ENCODE results near the gene DBX1. TPM values are rescaled to one million over a fixed set of nuclear protein-coding genes. Genes with fewer than 3 reads are reported as not detected.
"Not testable (repeated sequence)": the region's sequence is repeated elsewhere in the genome, so short reads cannot be mapped to it uniquely, and the experiment has no call there.

DBX1 gene
- total and polyA plus RNA-seq, 5 donors from 2014 or later: not detected

GRCh38 chr11:20137637-20138036 lies 22.6 kb downstream of the DBX1 start:
- H3K27me3 ChIP-seq (ENCODE audit: control insufficient read depth, insufficient read depth, low read length): peaks cover 8% of the 10 kb centered on the region
- no peaks in the 10 kb centered on the region for H3K36me3 ChIP-seq (ENCODE audit: control insufficient read depth, insufficient read depth, low read length)
- Mint-ChIP-seq H3K27ac (no peak overlapping the region), H3K36me3 (no peaks in the 10 kb centered on the region), H3K9me3 (no peaks in the 10 kb centered on the region), H3K27me3 (peaks cover 56% of the 10 kb centered on the region), H3K4me1 (peaks cover 0 to under 1% (median 0%) of the 10 kb centered on the region in 4 donors), H3K4me3 (no peak overlapping the region)
- ATAC-seq (ENCODE audit: low read depth in 2 of 2) (no peak), DNase-seq (no peak)
- H3K9me3 ChIP-seq (ENCODE audit: control insufficient read depth in 2 of 2, low read length in 2 of 2): no peaks in the 10 kb centered on the region
- no peak overlapping the region for H3K4me3 ChIP-seq (ENCODE audit: low read depth, low read length)
- peaks cover under 1% of the 10 kb centered on the region for H3K4me1 ChIP-seq (ENCODE audit: control insufficient read depth, insufficient read depth, low read length, poor library complexity, severe bottlenecking)
- H3K27ac ChIP-seq (ENCODE audit: insufficient read depth, low read length, poor library complexity, severe bottlenecking): no peak overlapping the region

DNA sequence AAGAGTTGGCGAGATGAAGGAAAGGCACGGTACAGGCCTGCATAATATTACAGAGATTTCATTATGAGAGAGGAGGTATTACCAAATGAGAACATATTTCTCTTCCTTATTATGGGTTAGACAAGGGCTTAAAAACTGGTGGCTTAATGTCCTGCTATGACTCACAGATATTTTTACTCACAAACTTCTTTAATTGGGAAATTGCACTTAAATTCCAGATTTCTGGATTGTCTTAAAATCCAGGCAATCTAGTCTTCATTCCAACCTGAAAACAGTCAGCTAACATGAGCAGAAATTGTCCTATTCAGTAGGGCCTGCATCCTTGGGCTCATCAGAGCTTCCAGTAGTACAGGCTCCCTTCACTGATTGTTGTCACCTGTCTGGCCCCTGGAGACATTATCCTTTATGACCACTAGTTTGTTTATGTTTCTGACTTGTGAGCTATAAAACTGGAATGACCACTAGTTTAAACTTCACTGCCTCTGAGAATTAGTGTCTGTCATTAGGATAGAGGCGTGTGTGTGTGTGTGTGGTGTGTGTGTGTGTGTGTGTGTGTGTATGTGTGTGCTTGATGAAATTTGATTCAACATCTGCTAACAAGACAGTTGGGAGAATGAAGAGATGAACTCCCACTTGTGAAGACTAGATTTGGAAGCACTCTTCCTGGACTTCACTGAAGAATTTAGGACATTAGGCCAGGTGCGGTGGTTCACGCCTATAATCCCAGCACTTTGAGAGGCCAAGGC lies 25.1 kb downstream of the DBX1 start:
- Mint-ChIP-seq H3K27me3 (peaks cover 51% of the 10 kb centered on the region), H3K27ac (no peak overlapping the region), H3K4me1 (peaks cover 0 to 13% (median 3%) of the 10 kb centered on the region in 4 donors), H3K4me3 (no peak overlapping the region), H3K36me3 (no peaks in the 10 kb centered on the region), H3K9me3 (no peaks in the 10 kb centered on the region)
- DNase-seq (no peak), ATAC-seq (ENCODE audit: low read depth in 2 of 2) (no peak)
- H3K27ac ChIP-seq (ENCODE audit: insufficient read depth, low read length, poor library complexity, severe bottlenecking): no peak overlapping the region
- H3K4me1 ChIP-seq (ENCODE audit: control insufficient read depth, insufficient read depth, low read length, poor library complexity, severe bottlenecking): peaks cover 7% of the 10 kb centered on the region
- H3K4me3 ChIP-seq (ENCODE audit: low read depth, low read length): no peak overlapping the region
- H3K27me3 ChIP-seq (ENCODE audit: control insufficient read depth, insufficient read depth, low read length): peaks cover 7% of the 10 kb centered on the region
- H3K36me3 ChIP-seq (ENCODE audit: control insufficient read depth, insufficient read depth, low read length): no peaks in the 10 kb centered on the region
- no peaks in the 10 kb centered on the region for H3K9me3 ChIP-seq (ENCODE audit: control insufficient read depth in 2 of 2, low read length in 2 of 2)

DNA sequence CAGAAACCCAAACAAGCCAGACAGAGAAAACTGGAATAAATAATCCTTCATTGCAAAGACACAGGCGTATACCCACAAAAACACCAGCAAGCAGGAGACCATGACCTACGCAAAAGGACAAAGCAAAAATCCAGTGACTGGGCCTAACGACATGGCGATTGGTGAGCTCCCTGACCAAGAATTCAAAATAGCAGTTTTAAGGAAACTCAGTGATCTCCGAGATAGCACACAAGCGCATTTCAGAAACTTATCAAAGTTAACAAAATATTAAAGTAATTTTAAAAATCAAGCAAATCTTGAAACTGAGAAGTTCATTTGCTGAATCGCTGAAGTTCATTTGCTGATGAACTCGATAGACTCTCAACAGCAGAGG lies 27.6 kb downstream of the DBX1 start:
- Histone ChIP-seq H3K36me3 (ENCODE audit: control insufficient read depth, insufficient read depth, low read length) (no peaks in the 10 kb centered on the region), H3K27ac (ENCODE audit: insufficient read depth, low read length, poor library complexity, severe bottlenecking) (no peak overlapping the region), H3K27me3 (ENCODE audit: control insufficient read depth, insufficient read depth, low read length) (peaks cover 5% of the 10 kb centered on the region), H3K9me3 (ENCODE audit: control insufficient read depth in 2 of 2, low read length in 2 of 2) (no peaks in the 10 kb centered on the region), H3K4me3 (ENCODE audit: low read depth, low read length) (peak overlapping the region; percentile 10), H3K4me1 (ENCODE audit: control insufficient read depth, insufficient read depth, low read length, poor library complexity, severe bottlenecking) (peaks cover 7% of the 10 kb centered on the region)
- H3K36me3 Mint-ChIP-seq: no peaks in the 10 kb centered on the region
- peaks cover 0 to 1% (median 0%) of the 10 kb centered on the region in 7 donors for H3K9me3 Mint-ChIP-seq
- peaks cover 0 to 13% (median 3%) of the 10 kb centered on the region in 4 donors for H3K4me1 Mint-ChIP-seq
- DNase-seq (no peak), ATAC-seq (ENCODE audit: low read depth in 2 of 2) (no peak)
- H3K27me3 Mint-ChIP-seq: peaks cover 43% of the 10 kb centered on the region
- no peak overlapping the region for H3K27ac Mint-ChIP-seq
- H3K4me3 Mint-ChIP-seq: peak overlapping the region in 3 of 4 donors; percentile 70 to 76 (median 71)

DNA sequence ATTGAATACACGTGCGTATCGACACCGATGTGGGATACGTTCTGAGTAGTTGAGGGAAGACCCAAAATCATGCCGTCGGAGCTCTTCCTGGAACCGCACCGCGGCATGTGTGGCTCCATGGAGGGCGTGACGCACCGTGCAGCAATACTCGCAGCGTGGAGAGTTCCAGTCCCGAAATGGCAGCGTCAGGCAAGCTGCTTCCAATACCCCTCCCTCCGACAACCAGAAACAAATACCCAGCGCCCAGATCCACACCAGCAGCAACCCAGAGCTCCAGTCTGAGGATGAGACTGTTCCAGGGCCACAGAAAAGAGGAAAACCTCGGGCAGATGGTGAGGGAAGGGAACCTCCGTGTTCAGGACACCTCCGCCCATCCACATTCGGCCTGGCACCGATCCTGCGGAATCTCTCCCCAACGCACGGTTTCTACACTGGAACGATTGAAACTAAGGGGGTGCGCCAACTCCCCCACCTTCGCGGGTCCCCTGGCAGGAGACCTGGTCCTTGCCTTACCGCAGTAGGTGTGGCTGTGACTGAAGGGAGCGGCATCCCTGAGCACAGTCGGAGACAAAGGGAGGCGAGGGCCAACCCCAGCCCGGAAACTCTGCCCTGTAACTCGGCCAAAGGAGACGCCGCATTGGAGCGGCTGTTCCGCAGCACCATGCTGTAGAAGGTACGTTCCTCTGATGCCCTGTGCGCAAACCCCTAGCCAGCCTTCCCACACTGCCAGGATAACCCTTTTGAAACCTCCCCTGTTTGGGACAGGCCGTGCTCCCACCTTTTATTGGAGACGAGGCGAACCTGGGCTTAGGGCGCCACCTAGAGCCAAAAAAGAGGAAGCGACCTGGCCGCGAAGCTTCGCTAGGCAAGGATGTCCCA lies 28.2 kb downstream of the DBX1 start:
- no peak overlapping the region for H3K27ac ChIP-seq (ENCODE audit: insufficient read depth, low read length, poor library complexity, severe bottlenecking)
- no peaks in the 10 kb centered on the region for H3K9me3 ChIP-seq (ENCODE audit: control insufficient read depth in 2 of 2, low read length in 2 of 2)
- peaks cover 43% of the 10 kb centered on the region for H3K27me3 Mint-ChIP-seq
- peak overlapping the region in 3 of 4 donors; percentile 70 to 76 (median 71) for H3K4me3 Mint-ChIP-seq
- no peak overlapping the region for H3K27ac Mint-ChIP-seq
- peaks cover 0 to 13% (median 3%) of the 10 kb centered on the region in 4 donors for H3K4me1 Mint-ChIP-seq
- DNase-seq (peak in 1 of 3 donors; percentile 45), ATAC-seq (ENCODE audit: low read depth in 2 of 2) (peak in 1 of 2 donors; percentile 26)
- no peaks in the 10 kb centered on the region for H3K36me3 ChIP-seq (ENCODE audit: control insufficient read depth, insufficient read depth, low read length)
- peaks cover 0 to 1% (median 0%) of the 10 kb centered on the region in 7 donors for H3K9me3 Mint-ChIP-seq
- peak overlapping the region; percentile 10 for H3K4me3 ChIP-seq (ENCODE audit: low read depth, low read length)
- peaks cover 5% of the 10 kb centered on the region for H3K27me3 ChIP-seq (ENCODE audit: control insufficient read depth, insufficient read depth, low read length)
- no peaks in the 10 kb centered on the region for H3K36me3 Mint-ChIP-seq
- peaks cover 7% of the 10 kb centered on the region for H3K4me1 ChIP-seq (ENCODE audit: control insufficient read depth, insufficient read depth, low read length, poor library complexity, severe bottlenecking)

DNA sequence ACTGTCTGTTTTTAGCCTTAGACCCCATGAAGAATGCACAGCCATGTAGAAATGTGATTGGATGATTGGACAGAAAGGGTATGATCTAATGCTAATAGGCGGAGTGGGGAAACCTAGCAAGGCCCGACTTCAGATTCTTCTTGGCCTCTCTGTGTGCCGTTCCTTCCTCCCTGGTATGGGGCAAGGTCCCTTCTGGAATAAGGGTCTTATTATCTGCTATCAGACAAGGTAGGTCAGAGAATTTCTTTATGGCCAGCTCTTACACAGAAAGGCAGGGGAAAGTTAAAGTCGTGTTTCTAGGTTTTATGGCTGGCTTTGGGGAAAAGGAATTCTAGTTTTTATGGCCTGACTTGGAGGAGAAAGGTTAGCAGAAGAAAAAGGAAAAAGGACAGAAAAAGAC lies 30.6 kb downstream of the DBX1 start:
- Mint-ChIP-seq H3K27me3 (peaks cover 37% of the 10 kb centered on the region), H3K4me1 (peaks cover 0 to 13% (median 3%) of the 10 kb centered on the region in 4 donors), H3K27ac (no peak overlapping the region), H3K9me3 (peaks cover 0 to 1% (median 0%) of the 10 kb centered on the region in 7 donors), H3K36me3 (no peaks in the 10 kb centered on the region), H3K4me3 (no peak overlapping the region)
- DNase-seq (no peak), ATAC-seq (ENCODE audit: low read depth in 2 of 2) (no peak)
- Histone ChIP-seq H3K4me1 (ENCODE audit: control insufficient read depth, insufficient read depth, low read length, poor library complexity, severe bottlenecking) (peaks cover 7% of the 10 kb centered on the region), H3K4me3 (ENCODE audit: low read depth, low read length) (no peak overlapping the region), H3K27me3 (ENCODE audit: control insufficient read depth, insufficient read depth, low read length) (peaks cover 3% of the 10 kb centered on the region), H3K36me3 (ENCODE audit: control insufficient read depth, insufficient read depth, low read length) (no peaks in the 10 kb centered on the region), H3K9me3 (ENCODE audit: control insufficient read depth in 2 of 2, low read length in 2 of 2) (no peaks in the 10 kb centered on the region), H3K27ac (ENCODE audit: insufficient read depth, low read length, poor library complexity, severe bottlenecking) (no peak overlapping the region)

GRCh38 chr11:20128528-20128825 lies 31.8 kb downstream of the DBX1 start:
- H3K36me3 ChIP-seq (ENCODE audit: control insufficient read depth, insufficient read depth, low read length); H3K9me3 ChIP-seq (ENCODE audit: control insufficient read depth in 2 of 2, low read length in 2 of 2); DNase-seq; H3K27me3 ChIP-seq (ENCODE audit: control insufficient read depth, insufficient read depth, low read length); ATAC-seq (ENCODE audit: low read depth in 2 of 2); H3K9me3 Mint-ChIP-seq; H3K4me3 ChIP-seq (ENCODE audit: low read depth, low read length); H3K36me3 Mint-ChIP-seq; H3K27ac ChIP-seq (ENCODE audit: insufficient read depth, low read length, poor library complexity, severe bottlenecking); H3K27ac Mint-ChIP-seq; H3K4me3 Mint-ChIP-seq; H3K4me1 ChIP-seq (ENCODE audit: control insufficient read depth, insufficient read depth, low read length, poor library complexity, severe bottlenecking): not testable (repeated sequence)
- peaks cover 0 to 13% (median 3%) of the 10 kb centered on the region in 4 donors for H3K4me1 Mint-ChIP-seq
- H3K27me3 Mint-ChIP-seq: peaks cover 25% of the 10 kb centered on the region

GRCh38 chr11:20127671-20128527 lies 32.4 kb downstream of the DBX1 start:
- ATAC-seq (ENCODE audit: low read depth in 2 of 2): peak; percentile 64 to 72
- H3K4me3 Mint-ChIP-seq: no peak overlapping the region
- peaks cover 1% of the 10 kb centered on the region for H3K27me3 ChIP-seq (ENCODE audit: control insufficient read depth, insufficient read depth, low read length)
- peaks cover 7% of the 10 kb centered on the region for H3K4me1 ChIP-seq (ENCODE audit: control insufficient read depth, insufficient read depth, low read length, poor library complexity, severe bottlenecking)
- H3K36me3 ChIP-seq (ENCODE audit: control insufficient read depth, insufficient read depth, low read length): no peaks in the 10 kb centered on the region
- peak overlapping the region in 1 of 3 donors; percentile 64 for H3K27ac Mint-ChIP-seq
- peaks cover 19% of the 10 kb centered on the region for H3K27me3 Mint-ChIP-seq
- H3K9me3 Mint-ChIP-seq: peaks cover 0 to 1% (median 0%) of the 10 kb centered on the region in 7 donors
- H3K27ac ChIP-seq (ENCODE audit: insufficient read depth, low read length, poor library complexity, severe bottlenecking): no peak overlapping the region
- H3K4me1 Mint-ChIP-seq: peaks cover 0 to 13% (median 3%) of the 10 kb centered on the region in 4 donors
- H3K36me3 Mint-ChIP-seq: no peaks in the 10 kb centered on the region
- no peak overlapping the region for H3K4me3 ChIP-seq (ENCODE audit: low read depth, low read length)
- no peaks in the 10 kb centered on the region for H3K9me3 ChIP-seq (ENCODE audit: control insufficient read depth in 2 of 2, low read length in 2 of 2)
- peak; percentile 50 to 65 (median 65) for DNase-seq

All from CD4-positive, CD25-positive, alpha-beta regulatory T cell (primary cell).